GM18517 (cell line): ENCODE results near the gene AOC2.
"Not testable (repeated sequence)": the region's sequence is repeated elsewhere in the genome, so short reads cannot be mapped to it uniquely, and the experiment has no call there.

Experiments
- ATAC-seq: cut with Tn5 transposase; IDR thresholded peaks from one replicate; pipeline ENCODE4 v1.9.1; 2021; ENCODE audit warnings: mild to moderate bottlenecking, moderate library complexity; ENCODE audit not compliant: unreplicated experiment

The AOC2 gene

GRCh38 chr17:42878924-42879595 is 34.7 kb downstream of the AOC2 start:
- ATAC-seq: no peak

DNA sequence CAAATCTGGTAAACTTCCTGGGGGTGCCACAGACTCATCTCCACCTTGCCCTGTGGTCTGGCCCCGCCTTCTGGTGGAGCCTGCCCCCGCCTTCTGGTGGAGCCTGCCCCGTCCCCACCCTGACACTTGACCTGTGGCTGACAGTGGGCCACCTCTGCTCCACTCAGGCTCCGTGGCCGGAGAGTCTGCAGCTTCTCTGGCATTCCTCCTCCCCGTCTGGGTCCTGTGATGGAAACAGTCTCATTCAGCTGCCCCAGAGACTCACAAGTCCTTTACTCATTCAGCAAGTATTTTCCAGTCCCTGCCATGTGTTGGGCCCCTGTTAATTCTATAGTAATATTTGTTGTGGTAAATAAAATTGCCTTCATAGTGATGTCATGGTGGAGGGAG is 35.2 kb downstream of the AOC2 start:
- ATAC-seq: no peak

DNA sequence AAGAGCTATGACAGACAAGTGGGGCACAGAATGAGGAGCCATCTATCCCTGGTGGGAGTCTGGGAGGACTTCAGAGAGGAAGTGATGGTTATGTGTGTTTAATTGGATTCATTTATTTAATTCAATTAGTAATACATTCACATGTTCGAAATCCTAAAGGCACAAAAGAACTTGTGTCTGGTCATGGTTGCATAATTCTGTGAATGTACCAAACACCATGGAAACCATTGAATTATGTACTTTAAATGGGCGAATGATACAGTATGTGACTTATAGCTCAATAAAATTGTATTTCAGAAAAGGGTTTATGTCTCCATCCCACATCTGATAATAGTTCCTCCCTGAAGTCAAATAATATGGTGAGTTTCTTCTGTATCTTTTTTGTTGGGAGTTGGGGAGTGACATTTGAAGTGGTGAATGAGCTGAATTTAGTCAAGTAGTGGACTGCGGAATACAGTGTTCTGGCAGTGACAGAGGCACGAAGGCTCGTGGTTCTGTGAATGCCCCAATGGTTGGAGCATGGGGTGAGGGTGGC is 36.5 kb downstream of the AOC2 start:
- no peak for ATAC-seq

GRCh38 chr17:42881706-42882105 is 37.3 kb downstream of the AOC2 start:
- not testable (repeated sequence) for ATAC-seq

DNA sequence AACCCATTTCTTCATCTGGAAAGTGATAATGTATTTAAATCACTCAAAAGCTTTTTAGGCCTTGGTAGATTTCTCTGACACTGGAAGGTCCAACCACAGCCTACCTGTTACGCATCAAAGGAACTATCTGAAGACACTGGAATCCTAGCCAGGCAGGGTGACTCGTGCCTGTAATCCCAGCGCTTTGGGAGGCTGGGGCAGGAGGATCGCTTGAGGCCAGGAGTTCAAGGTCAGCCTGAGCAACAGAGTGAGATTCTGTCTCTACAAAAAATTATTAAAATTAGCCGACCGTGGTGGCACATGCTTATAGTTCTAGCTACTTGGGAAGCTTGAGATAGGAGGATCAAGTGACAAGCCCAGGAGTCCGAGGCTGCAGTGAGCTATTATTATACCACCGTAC is 37.8 kb downstream of the AOC2 start:
- ATAC-seq: no peak

- ATAC-seq: no peak
Measured at GRCh38 chr17:42883802-42884558, 39.6 kb downstream of the AOC2 start.

DNA sequence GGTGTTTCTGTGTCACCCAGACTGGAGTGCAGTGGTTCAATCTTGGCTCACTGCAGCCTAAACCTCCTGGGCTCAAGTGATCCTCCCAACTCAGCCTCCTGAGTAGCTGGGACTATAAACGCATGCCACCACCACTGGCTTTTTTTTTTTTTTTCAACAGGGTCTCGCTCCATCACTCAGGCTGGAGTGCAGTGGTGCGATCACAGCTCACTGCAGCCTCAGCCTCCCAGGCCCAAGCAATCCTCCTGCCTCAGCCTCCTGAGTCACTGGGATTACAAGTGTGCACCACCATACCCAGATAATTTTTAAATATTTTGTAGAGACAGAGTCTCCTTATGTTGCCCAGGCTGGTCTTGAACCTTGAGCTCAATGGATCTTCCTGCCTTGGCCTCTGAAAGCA is 41.4 kb downstream of the AOC2 start:
- not testable (repeated sequence) for ATAC-seq

DNA sequence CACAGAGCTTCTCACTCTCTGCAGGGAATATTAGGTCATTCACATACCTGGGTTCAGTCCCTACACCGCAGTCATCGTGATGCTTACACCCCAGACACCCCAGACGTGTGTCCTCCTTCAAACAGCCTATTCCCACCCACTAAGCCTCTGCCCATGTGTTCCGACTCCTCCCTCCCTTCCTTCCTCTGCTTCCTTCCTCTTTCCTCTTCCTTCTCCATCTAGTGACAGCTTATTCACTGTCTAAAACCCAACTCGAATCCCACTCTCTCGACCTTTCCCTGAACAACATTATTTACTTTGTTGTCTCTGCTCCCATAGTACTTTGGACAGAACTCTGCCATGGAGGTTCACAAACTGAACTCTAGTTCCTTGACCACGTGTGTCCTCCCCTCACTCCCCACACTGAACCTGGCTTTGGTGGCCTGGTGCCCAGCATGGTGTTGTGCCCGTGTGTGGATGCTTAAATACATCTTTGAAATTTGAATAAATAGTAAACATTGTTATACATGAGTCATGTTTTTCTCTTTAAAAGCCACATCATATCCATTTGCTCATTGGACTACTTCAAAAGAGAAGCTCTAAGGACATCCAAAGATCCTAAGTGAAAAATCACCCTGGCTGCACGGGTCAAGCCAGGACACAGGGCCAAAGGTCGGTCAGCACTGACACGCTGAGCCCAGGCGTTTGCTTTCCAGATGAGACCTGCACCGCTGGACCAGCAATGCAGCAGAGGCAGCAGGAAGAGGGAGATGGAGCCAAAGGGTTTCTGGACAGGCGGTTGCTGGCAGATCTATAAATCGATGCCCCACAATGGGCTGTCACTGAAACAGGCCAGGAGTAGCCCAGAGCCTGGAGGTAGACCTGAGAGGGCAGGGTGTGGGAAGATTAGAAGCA is 42.1 kb downstream of the AOC2 start:
- no peak for ATAC-seq

GRCh38 chr17:42889809-42890208 is 45.4 kb downstream of the AOC2 start:
- no peak for ATAC-seq

GRCh38 chr17:42891539-42892152 is 47.3 kb downstream of the AOC2 start:
- no peak for ATAC-seq

- ATAC-seq: no peak
Measured at GRCh38 chr17:42893359-42893758, 49.0 kb downstream of the AOC2 start.

DNA sequence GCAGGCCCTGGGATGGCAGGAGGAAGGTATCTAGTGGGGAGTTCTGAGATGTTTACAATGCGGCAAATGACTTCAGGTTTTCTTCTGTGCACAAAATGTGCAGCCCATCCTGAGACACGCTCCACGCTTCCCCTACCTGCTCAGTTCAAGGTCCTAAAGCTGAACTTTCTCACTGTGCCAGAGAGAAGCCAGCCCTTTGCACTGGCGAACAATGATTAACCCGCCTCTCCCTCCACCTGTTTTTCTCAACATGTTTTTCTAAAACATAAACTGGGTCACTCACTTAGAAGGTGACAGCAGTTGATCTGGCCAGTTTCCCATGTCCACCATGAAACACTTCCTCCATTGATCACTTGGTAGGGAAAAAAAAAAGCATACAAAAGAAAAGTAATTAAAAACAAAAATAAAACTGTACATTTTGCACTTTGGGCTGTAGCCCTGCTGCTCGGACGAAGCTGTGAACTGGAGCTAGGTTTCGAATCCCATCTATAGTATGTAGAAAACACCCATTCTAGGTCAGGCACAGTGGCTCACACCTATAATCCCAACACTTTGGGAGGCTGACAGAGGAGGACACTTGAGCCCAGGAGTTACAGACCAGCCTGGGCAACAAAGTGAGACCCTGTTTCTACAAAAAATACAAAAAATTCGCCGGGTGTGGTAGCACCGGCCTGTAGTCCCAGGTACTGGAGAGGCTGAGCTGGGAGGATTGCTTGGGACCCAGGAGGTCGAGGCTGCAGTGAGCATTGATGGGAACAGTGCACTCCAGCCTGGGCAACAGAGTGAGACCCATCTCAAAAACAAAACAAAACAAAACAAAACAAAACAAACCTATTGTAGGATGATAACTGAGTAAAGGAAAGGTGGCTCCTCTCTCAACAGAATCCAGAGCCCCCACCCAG is 50.2 kb downstream of the AOC2 start:
- ATAC-seq: no peak

DNA sequence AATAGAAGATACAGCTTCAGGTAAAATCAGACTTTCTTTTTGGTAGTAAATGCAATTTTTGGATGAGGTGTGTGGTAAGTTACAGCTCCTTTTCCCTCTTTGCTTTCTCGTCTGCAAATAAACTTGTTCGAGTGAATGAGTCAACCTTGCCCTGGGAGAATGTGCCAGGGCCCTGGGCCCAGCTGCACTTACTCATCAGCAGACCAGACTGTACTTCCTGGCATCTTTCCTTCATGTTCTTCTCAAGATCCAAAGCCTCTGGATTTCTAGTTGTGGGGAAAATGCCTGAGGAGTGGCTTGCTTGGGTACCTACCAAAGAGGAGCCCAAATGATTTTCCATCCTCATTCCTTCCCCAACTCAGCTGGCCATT is 50.8 kb downstream of the AOC2 start:
- no peak for ATAC-seq

GRCh38 chr17:42898147-42898811 is 53.9 kb downstream of the AOC2 start:
- ATAC-seq: no peak

GRCh38 chr17:42899981-42900380 is 55.6 kb downstream of the AOC2 start:
- not testable (repeated sequence) for ATAC-seq
